ENCODE results near the gene GJA3.

DNA sequence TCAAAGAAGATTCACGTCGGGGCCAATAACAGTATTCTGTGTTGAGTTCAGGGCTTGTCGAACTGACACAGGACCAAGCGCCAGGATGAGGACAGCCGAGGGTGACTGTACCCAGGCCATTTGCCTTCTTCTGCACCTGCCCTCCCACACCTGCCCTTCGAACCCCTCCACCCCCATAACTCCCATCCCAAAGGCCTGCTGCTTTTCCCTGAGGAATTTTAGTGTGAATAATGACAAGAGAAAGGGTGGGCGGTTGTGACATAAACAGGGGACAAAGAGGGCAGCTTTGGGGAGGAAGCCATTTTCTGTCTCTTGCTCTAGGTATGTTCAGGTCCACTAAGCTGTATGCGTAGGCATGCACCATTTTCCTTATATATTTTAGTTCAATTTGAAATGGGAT, 26.1 kb downstream of the GJA3 start:
- TF ChIP-seq, protein P1, sequence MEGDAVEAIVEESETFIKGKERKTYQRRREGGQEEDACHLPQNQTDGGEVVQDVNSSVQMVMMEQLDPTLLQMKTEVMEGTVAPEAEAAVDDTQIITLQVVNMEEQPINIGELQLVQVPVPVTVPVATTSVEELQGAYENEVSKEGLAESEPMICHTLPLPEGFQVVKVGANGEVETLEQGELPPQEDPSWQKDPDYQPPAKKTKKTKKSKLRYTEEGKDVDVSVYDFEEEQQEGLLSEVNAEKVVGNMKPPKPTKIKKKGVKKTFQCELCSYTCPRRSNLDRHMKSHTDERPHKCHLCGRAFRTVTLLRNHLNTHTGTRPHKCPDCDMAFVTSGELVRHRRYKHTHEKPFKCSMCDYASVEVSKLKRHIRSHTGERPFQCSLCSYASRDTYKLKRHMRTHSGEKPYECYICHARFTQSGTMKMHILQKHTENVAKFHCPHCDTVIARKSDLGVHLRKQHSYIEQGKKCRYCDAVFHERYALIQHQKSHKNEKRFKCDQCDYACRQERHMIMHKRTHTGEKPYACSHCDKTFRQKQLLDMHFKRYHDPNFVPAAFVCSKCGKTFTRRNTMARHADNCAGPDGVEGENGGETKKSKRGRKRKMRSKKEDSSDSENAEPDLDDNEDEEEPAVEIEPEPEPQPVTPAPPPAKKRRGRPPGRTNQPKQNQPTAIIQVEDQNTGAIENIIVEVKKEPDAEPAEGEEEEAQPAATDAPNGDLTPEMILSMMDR (conservative IDR thresholded peaks at IDR 0.05), result no peak
- no peak for TF ChIP-seq EZH2 (IDR thresholded peaks at IDR 0.05; ENCODE audit: low read depth)

All from PC-9 (cell line).